K562 (cell line): Measurements from ENCODE around the gene RARRES2. TPM values are rescaled to one million over a fixed set of nuclear protein-coding genes. Genes with fewer than 3 reads are reported as not detected.
A peak's percentile ranks its signal among the peaks of the same experiment; 100 is the strongest.

Experiments
- CHD2 ChIP-seq: IDR thresholded peaks from 2 replicates; pipeline ENCODE4 v1.6.1; 2011; ENCODE audit warnings: low read depth, low read length
- COPS2 ChIP-seq: fragments of 450-650 bp; conservative IDR thresholded peaks from 2 replicates; pipeline ENCODE4 v1.6.1; 2016; ENCODE audit warnings: mild to moderate bottlenecking, moderate library complexity
- CSDE1 ChIP-seq, 2 experiments: fragments of 450-650 bp; IDR thresholded peaks; 2 replicates each; pipeline ENCODE4 v1.6.1; 2016; ENCODE audit warnings: mild to moderate bottlenecking in 1 of 2
- ETV1 ChIP-seq: fragments of 450-650 bp; conservative IDR thresholded peaks from 2 replicates; pipeline ENCODE4 v1.6.1; 2016; ENCODE audit warnings: missing genetic modification characterization, control low read depth, low read depth, missing compliant biosample characterization
- MEF2D ChIP-seq: conservative IDR thresholded peaks from 2 replicates; pipeline ENCODE4 v1.6.1; 2016; ENCODE audit warnings: low read depth, missing genetic modification characterization, missing compliant biosample characterization
- SIN3B ChIP-seq: fragments of 450-650 bp; IDR thresholded peaks from 2 replicates; pipeline ENCODE4 v1.6.1; 2017; ENCODE audit warnings: low read depth, mild to moderate bottlenecking, moderate library complexity
- TRIM25 ChIP-seq: fragments of 450-650 bp; IDR thresholded peaks from 2 replicates; pipeline ENCODE4 v1.7.0; 2016; ENCODE audit warnings: borderline replicate concordance
- ZNF232 ChIP-seq: sonication (generic); formaldehyde crosslinking; IDR thresholded peaks from 2 replicates; pipeline ENCODE4 v1.8.0; 2022; ENCODE audit warnings: mild to moderate bottlenecking, missing genetic modification reagents
- ZNF318 ChIP-seq, 2 experiments: fragments of 450-650 bp; IDR thresholded peaks; 2 replicates each; pipeline ENCODE4 v1.6.1; 2016; ENCODE audit warnings: mild to moderate bottlenecking in 2 of 2, borderline replicate concordance in 1 of 2, low read depth in 1 of 2, moderate library complexity in 1 of 2
- ZNF707 ChIP-seq: fragments of 250-450 bp; sonication (Bioruptor Pico); conservative IDR thresholded peaks from 2 replicates; pipeline ENCODE4 v1.8.0; 2022; ENCODE audit warnings: inconsistent platforms, mild to moderate bottlenecking, moderate library complexity
- polyA plus RNA-seq, 8 experiments: library from polyadenylated mRNA; depleted of rRNA in 4 of 8; stranded (reverse) in 5 of 8; unstranded in 3 of 8; fragments of >200 nt; fragmentation: Nextera tagmentation in 2 of 8; fragmentation: Illumina TruSeq in 1 of 8; extraction: Ambion mirVana in 2 of 8; extraction: Trizol in 1 of 8; gene quantifications; 2 replicates each; pipeline versions ENCODE4 v1.2.1 to v1.2.3, GENCODE V29; 2011 to 2014; ENCODE audit warnings: inconsistent platforms in 1 of 8, missing spikeins in 1 of 8
- total RNA-seq, 7 experiments: library from RNA; depleted of rRNA in 6 of 7; stranded (reverse); fragments of >200 nt in 6 of 7; fragmentation: Illumina TruSeq in 2 of 7; extraction: Trizol in 2 of 7; gene quantifications; 2 replicates each; pipeline versions ENCODE4 v1.2.1 to v1.2.3, GENCODE V29; 2011 to 2021; ENCODE audit warnings: low replicate concordance in 1 of 7
- TF ChIP-seq, protein P1 (sequence below): fragments of 450-650 bp; formaldehyde crosslinking; conservative IDR thresholded peaks from 2 replicates; pipeline ENCODE4 v1.4.0; 2022; ENCODE audit warnings: mild to moderate bottlenecking, missing genetic modification characterization

The RARRES2 gene
- total and polyA plus RNA-seq, 9 of the 15 experiments (the other 6 are each of a cell fraction or from before 2014, with no cell fraction given): 0.11 to 1.7 (median 0.23) TPM; not detected in 6

GRCh38 chr7:150359622-150360362 lies 18.4 kb upstream of the RARRES2 start (continued):
- no peak for TF ChIP-seq ZNF318 (IDR thresholded peaks at IDR 0.05; ENCODE audit: borderline replicate concordance in 1 of 2, low read depth in 1 of 2)
- TF ChIP-seq, protein P1, sequence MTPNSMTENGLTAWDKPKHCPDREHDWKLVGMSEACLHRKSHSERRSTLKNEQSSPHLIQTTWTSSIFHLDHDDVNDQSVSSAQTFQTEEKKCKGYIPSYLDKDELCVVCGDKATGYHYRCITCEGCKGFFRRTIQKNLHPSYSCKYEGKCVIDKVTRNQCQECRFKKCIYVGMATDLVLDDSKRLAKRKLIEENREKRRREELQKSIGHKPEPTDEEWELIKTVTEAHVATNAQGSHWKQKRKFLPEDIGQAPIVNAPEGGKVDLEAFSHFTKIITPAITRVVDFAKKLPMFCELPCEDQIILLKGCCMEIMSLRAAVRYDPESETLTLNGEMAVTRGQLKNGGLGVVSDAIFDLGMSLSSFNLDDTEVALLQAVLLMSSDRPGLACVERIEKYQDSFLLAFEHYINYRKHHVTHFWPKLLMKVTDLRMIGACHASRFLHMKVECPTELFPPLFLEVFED (CRISPR knock-in tag): peak; percentile 95
- no peak for TF ChIP-seq ZNF707 (CRISPR knock-in tag)
- TF ChIP-seq CHD2: no peak
- no peak for TF ChIP-seq SIN3B
- no peak for TF ChIP-seq MEF2D (tag)
- TF ChIP-seq COPS2: no peak
- TF ChIP-seq CSDE1 (IDR thresholded peaks at IDR 0.05): no peak
- no peak for TF ChIP-seq ETV1 (tag)
- TF ChIP-seq TRIM25: peak; percentile 43; the same call in 1 of the 2 replicates
- 0 out of 2 replicates have a peak, but pooled peaks have one; percentile 34 for TF ChIP-seq ZNF232
